ENCODE measurements around the gene MRPS23. TPM values are rescaled to one million over a fixed set of nuclear protein-coding genes. Genes with fewer than 3 reads are reported as not detected.

MRPS23 gene
- total and polyA plus RNA-seq, 7 donors, result 27.2 to 91.1 (median 49.2) TPM

GRCh38 chr17:57803021-57803420 lies 46.8 kb downstream of the MRPS23 start:
- 30 to 43% (median 39%) methylated on average over 4 of the region's 4 CpGs for WGBS, 3 donors
- Histone ChIP-seq H3K4me3 (no peak overlapping the region), H3K4me1 (no peaks in the 10 kb centered on the region), H3K27me3 (ENCODE audit: insufficient read depth in 3 of 3, low read length in 2 of 3) (no peaks in the 10 kb centered on the region), H3K9me3 (peaks cover 4% of the 10 kb centered on the region), H3K27ac (no peak overlapping the region), H3K36me3 (ENCODE audit: insufficient read depth in 1 of 2, low read depth in 1 of 2) (no peaks in the 10 kb centered on the region)
- intact Hi-C loops (cut with DNase I), result no loop called here
- DNase-seq (no peak), ATAC-seq (no peak)
- TF ChIP-seq CTCF (IDR thresholded peaks at IDR 0.05), result no peak

GRCh38 chr17:57801044-57801711 lies 48.7 kb downstream of the MRPS23 start:
- Histone ChIP-seq H3K36me3 (ENCODE audit: insufficient read depth in 1 of 2, low read depth in 1 of 2) (no peaks in the 10 kb centered on the region), H3K4me3 (no peak overlapping the region), H3K27me3 (ENCODE audit: insufficient read depth in 3 of 3, low read length in 2 of 3) (no peaks in the 10 kb centered on the region), H3K27ac (no peak overlapping the region), H3K4me1 (no peaks in the 10 kb centered on the region), H3K9me3 (peaks cover 4% of the 10 kb centered on the region)
- WGBS, 3 donors, result 79 to 99% (median 97%) methylated on average over 3 of the region's 3 CpGs
- intact Hi-C loops (cut with DNase I), result no loop called here
- TF ChIP-seq CTCF (IDR thresholded peaks at IDR 0.05), result no peak
- ATAC-seq, result no peak
- DNase-seq, result no peak

- no peak overlapping the region for H3K4me3 ChIP-seq
- no peaks in the 10 kb centered on the region for H3K27me3 ChIP-seq (ENCODE audit: insufficient read depth in 3 of 3, low read length in 2 of 3)
- H3K4me1 ChIP-seq, result no peaks in the 10 kb centered on the region
- no peaks in the 10 kb centered on the region for H3K9me3 ChIP-seq
- no peak overlapping the region for H3K27ac ChIP-seq
- no peak for TF ChIP-seq CTCF (IDR thresholded peaks at IDR 0.05)
- WGBS, 3 donors, result 79 to 83% (median 80%) methylated on average over 2 of the region's 2 CpGs
- DNase-seq, result no peak
- no peak for ATAC-seq
- intact Hi-C loops (cut with DNase I), result no loop called here
- H3K36me3 ChIP-seq (ENCODE audit: insufficient read depth in 1 of 2, low read depth in 1 of 2), result no peaks in the 10 kb centered on the region
Measured at GRCh38 chr17:57794841-57795240, 55.0 kb downstream of the MRPS23 start.

- no peaks in the 10 kb centered on the region for H3K4me1 ChIP-seq
- DNase-seq (no peak), ATAC-seq (no peak)
- H3K9me3 ChIP-seq, result no peaks in the 10 kb centered on the region
- intact Hi-C loops (cut with DNase I), result no loop called here
- WGBS, 3 donors, result 74 to 78% (median 75%) methylated on average over 4 of the region's 4 CpGs
- no peak overlapping the region for H3K27ac ChIP-seq
- TF ChIP-seq CTCF (IDR thresholded peaks at IDR 0.05), result no peak
- H3K36me3 ChIP-seq (ENCODE audit: insufficient read depth in 1 of 2, low read depth in 1 of 2), result no peaks in the 10 kb centered on the region
- H3K4me3 ChIP-seq, result no peak overlapping the region
- H3K27me3 ChIP-seq (ENCODE audit: insufficient read depth in 3 of 3, low read length in 2 of 3), result peaks cover 0 to 17% (median 0%) of the 10 kb centered on the region in 3 donors
Measured at GRCh38 chr17:57788725-57789124, 61.1 kb downstream of the MRPS23 start.

DNA sequence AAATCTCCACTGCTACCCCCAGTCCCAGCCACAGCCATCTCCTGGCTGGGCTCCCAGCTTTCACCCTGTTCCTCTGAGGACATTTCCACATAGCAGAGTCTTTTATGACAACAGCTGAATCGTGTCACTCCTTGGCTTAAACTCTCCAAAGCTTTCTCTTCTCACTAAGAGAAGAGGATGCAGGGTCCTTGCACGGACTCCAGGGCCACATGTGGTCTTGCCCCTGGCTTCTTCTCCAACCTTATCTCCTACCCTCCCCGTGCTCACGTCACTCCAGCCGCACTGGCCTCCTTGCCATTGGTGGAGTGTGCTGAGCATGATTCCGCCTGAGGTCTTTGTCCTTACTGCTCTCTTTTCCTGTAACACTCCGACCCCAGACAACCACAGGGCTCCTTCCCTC lies 64.8 kb downstream of the MRPS23 start:
- Histone ChIP-seq H3K27me3 (ENCODE audit: insufficient read depth in 3 of 3, low read length in 2 of 3) (peaks cover 0 to 17% (median 0%) of the 10 kb centered on the region in 3 donors), H3K27ac (no peak overlapping the region), H3K4me3 (no peak overlapping the region), H3K9me3 (no peaks in the 10 kb centered on the region), H3K36me3 (ENCODE audit: insufficient read depth in 1 of 2, low read depth in 1 of 2) (no peaks in the 10 kb centered on the region), H3K4me1 (peaks cover 13% of the 10 kb centered on the region)
- TF ChIP-seq CTCF (IDR thresholded peaks at IDR 0.05), result no peak
- ATAC-seq, result no peak
- DNase-seq, result no peak
- intact Hi-C loops (cut with DNase I), result no loop called here
- 57 to 67% (median 60%) methylated on average over 7 of the region's 7 CpGs for WGBS, 3 donors
